B cell (primary cell): ENCODE measurements around the gene PCDHA1.

ENCODE experiments used
- EZH2 ChIP-seq: IDR thresholded peaks from 2 replicates; pipeline ENCODE4 v1.6.1; 2012; ENCODE audit warnings: borderline replicate concordance, low read depth, mild to moderate bottlenecking, moderate library complexity, low read length; ENCODE audit not compliant: insufficient read depth, poor library complexity, severe bottlenecking
- TF ChIP-seq, protein P1 (sequence below): fragments of 200-600 bp; IDR thresholded peaks from one replicate; pipeline ENCODE4 v1.8.0; 2022; ENCODE audit warnings: antibody characterized with exemption, mild to moderate bottlenecking

DNA sequence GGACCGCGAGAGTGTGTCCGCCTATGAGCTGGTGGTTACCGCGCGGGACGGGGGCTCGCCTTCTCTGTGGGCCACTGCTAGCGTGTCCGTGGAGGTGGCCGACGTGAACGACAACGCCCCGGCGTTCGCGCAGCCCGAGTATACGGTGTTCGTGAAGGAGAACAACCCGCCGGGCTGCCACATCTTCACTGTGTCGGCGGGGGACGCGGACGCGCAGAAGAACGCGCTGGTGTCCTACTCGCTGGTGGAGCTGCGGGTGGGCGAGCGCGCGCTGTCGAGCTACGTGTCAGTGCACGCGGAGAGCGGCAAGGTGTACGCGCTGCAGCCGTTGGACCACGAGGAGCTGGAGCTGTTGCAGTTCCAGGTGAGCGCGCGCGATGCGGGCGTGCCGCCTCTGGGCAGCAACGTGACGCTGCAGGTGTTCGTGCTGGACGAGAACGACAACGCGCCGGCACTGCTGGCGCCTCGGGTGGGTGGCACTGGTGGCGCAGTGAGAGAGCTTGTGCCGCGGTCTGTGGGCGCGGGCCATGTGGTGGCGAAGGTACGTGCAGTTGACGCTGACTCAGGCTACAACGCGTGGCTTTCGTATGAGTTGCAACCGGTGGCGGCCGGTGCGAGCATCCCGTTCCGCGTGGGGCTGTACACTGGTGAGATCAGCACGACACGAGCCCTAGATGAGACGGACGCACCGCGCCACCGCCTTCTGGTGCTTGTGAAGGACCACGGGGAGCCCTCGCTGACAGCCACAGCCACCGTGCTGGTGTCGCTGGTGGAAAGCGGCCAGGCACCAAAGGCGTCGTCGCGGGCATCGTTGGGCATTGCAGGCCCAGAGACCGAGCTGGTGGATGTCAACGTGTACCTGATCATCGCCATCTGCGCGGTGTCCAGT is 49.9 kb downstream of the PCDHA1 start:
- TF ChIP-seq, protein P1, sequence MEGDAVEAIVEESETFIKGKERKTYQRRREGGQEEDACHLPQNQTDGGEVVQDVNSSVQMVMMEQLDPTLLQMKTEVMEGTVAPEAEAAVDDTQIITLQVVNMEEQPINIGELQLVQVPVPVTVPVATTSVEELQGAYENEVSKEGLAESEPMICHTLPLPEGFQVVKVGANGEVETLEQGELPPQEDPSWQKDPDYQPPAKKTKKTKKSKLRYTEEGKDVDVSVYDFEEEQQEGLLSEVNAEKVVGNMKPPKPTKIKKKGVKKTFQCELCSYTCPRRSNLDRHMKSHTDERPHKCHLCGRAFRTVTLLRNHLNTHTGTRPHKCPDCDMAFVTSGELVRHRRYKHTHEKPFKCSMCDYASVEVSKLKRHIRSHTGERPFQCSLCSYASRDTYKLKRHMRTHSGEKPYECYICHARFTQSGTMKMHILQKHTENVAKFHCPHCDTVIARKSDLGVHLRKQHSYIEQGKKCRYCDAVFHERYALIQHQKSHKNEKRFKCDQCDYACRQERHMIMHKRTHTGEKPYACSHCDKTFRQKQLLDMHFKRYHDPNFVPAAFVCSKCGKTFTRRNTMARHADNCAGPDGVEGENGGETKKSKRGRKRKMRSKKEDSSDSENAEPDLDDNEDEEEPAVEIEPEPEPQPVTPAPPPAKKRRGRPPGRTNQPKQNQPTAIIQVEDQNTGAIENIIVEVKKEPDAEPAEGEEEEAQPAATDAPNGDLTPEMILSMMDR, result no peak
- TF ChIP-seq EZH2, result no peak
